CD4-positive, alpha-beta T cell (primary cell): ENCODE measurements around the gene SHROOM2. TPM values are rescaled to one million over a fixed set of nuclear protein-coding genes. Genes with fewer than 3 reads are reported as not detected.

ENCODE experiments used
- ATAC-seq: fragments of 200-7000 bp; cut with Tn5 transposase; one replicate; pipeline ENCODE4 v1.10.0; 2022; ENCODE audit warnings: mild to moderate bottlenecking; ENCODE audit not compliant: poor library complexity
- CTCF ChIA-PET: fragments of 350-600 bp; sonication (Branson Sonifier 250); formaldehyde crosslinking; loops from one replicate; lab custom pipeline; 2021; ENCODE audit warnings: antibody characterized with exemption, inconsistent platforms; lab: Charles Lee
- POLR2A ChIA-PET: fragments of 350-600 bp; sonication (Branson Sonifier 250); formaldehyde crosslinking; loops from one replicate; lab custom pipeline; 2021; ENCODE audit warnings: antibody characterized with exemption, inconsistent platforms; lab: Charles Lee
- DNase-seq, 14 experiments: peaks; one replicate each; pipeline ENCODE4 v3.0.0-alpha.2; 2013 to 2020; ENCODE audit warnings: mixed read lengths in 2 of 14
- H3K27ac ChIP-seq, 2 donors: one replicate each; pipeline versions ENCODE4 v1.5.1 to v1.7.0; 2013; ENCODE audit warnings: low read length in 2 of 2, low read depth in 1 of 2, mild to moderate bottlenecking in 1 of 2
- H3K27me3 ChIP-seq, 2 experiments: 1 replicate in 1 of 2; 2 replicates in 1 of 2; pipeline versions ENCODE4 v1.6.1 to v1.7.0; 2013; ENCODE audit warnings: low read length in 2 of 2, control low read depth in 1 of 2, mild to moderate bottlenecking in 1 of 2, moderate library complexity in 1 of 2; ENCODE audit not compliant: insufficient read depth in 2 of 2, control insufficient read depth in 1 of 2
- H3K36me3 ChIP-seq: one replicate; pipeline ENCODE4 v1.6.1; 2013; ENCODE audit warnings: low read length, control low read depth; ENCODE audit not compliant: insufficient read depth
- H3K4me1 ChIP-seq: one replicate; pipeline ENCODE4 v1.6.1; 2013; ENCODE audit warnings: low read length, control low read depth; ENCODE audit not compliant: insufficient read depth
- H3K4me3 ChIP-seq: one replicate; pipeline ENCODE4 v1.5.1; 2013; ENCODE audit warnings: mild to moderate bottlenecking, low read length, moderate library complexity
- H3K9me3 ChIP-seq, 2 experiments: 1 replicate in 1 of 2; 2 replicates in 1 of 2; pipeline versions ENCODE4 v1.6.1 to v1.7.0; 2013; ENCODE audit warnings: low read length in 2 of 2, mild to moderate bottlenecking in 2 of 2, control low read depth in 1 of 2, moderate library complexity in 1 of 2; ENCODE audit not compliant: control insufficient read depth in 1 of 2, insufficient read depth in 1 of 2
- H3K27ac Mint-ChIP-seq: one replicate; pipeline ENCODE4 v1.8.0; 2020; ENCODE audit warnings: mixed read lengths
- H3K27me3 Mint-ChIP-seq: one replicate; pipeline ENCODE4 v1.8.0; 2021; ENCODE audit warnings: mixed read lengths
- H3K36me3 Mint-ChIP-seq: one replicate; pipeline ENCODE4 v1.8.0; 2021; ENCODE audit warnings: low read depth, mixed read lengths
- H3K4me1 Mint-ChIP-seq: one replicate; pipeline ENCODE4 v1.8.0; 2021; ENCODE audit warnings: low read depth, mixed read lengths
- H3K4me3 Mint-ChIP-seq: one replicate; pipeline ENCODE4 v1.8.0; 2020; ENCODE audit warnings: mild to moderate bottlenecking, mixed read lengths
- H3K9me3 Mint-ChIP-seq: one replicate; pipeline ENCODE4 v1.8.0; 2020; ENCODE audit warnings: mixed read lengths
- CTCF ChIP-seq: fragments of 200-600 bp; IDR thresholded peaks from one replicate; pipeline ENCODE4 v1.8.0; 2022; ENCODE audit warnings: antibody characterized with exemption, mild to moderate bottlenecking
- intact Hi-C, 2 experiments: fragments of 100-400 bp; cut with DNase I in 1 of 2; cut with micrococcal nuclease in 1 of 2; formaldehyde crosslinking; loops; one replicate each; pipeline versions ENCODE4 v1.15.1 to v1.9.0; 2023 to 2025; cut with DNase I, micrococcal nuclease
- total RNA-seq, 174 experiments: library from RNA in 2 of 174; stranded (reverse) in 2 of 174; gene quantifications; one replicate each; pipeline ENCODE4 v1.2.3 and lab custom pipeline; 2021 to 2026

SHROOM2 gene
- total RNA-seq, 2 experiments from 2014 or later = not detected

- Mint-ChIP-seq H3K27me3 (peaks cover 16% of the 10 kb centered on the region), H3K4me3 (no peak overlapping the region), H3K36me3 (no peaks in the 10 kb centered on the region), H3K9me3 (no peaks in the 10 kb centered on the region), H3K4me1 (no peaks in the 10 kb centered on the region), H3K27ac (no peak overlapping the region)
- intact Hi-C loops = no loop called here
- TF ChIP-seq CTCF = no peak
- H3K36me3 ChIP-seq = no peaks in the 10 kb centered on the region
- ChIA-PET POLR2A (no interaction called here), CTCF (no interaction called here)
- H3K9me3 ChIP-seq = no peaks in the 10 kb centered on the region
- H3K27me3 ChIP-seq = peaks cover 4% of the 10 kb centered on the region in 2 experiments
- DNase-seq (no peak), ATAC-seq (no peak)
- H3K27ac ChIP-seq = no peak overlapping the region
- no peaks in the 10 kb centered on the region for H3K4me1 ChIP-seq
- H3K4me3 ChIP-seq = no peak overlapping the region
Measured at GRCh38 chrX:9770319-9770718, 15.9 kb upstream of the SHROOM2 start.

DNA sequence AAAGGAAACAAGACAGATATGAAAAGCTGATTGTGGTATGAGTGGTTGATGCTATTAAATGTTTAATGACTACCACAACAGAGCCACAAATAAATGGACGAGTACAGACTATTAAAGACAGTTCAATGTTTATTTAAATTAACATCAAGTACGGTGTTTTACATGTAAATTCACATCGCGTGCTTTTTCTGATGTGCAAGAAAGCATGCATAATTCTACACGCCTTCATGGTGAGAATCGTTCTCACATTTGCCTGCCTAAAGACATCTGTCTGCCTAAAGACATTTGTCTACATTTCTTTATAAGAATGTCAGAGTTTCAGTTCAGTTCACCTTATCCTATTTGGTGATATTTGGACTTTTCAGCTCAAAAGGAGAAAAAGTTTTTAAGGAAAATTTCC, 13.3 kb upstream of the SHROOM2 start:
- Mint-ChIP-seq H3K36me3 (no peaks in the 10 kb centered on the region), H3K27me3 (peaks cover 16% of the 10 kb centered on the region), H3K4me3 (no peak overlapping the region), H3K27ac (no peak overlapping the region), H3K9me3 (no peaks in the 10 kb centered on the region), H3K4me1 (no peaks in the 10 kb centered on the region)
- CTCF ChIA-PET = no interaction called here
- H3K36me3 ChIP-seq = no peaks in the 10 kb centered on the region
- POLR2A ChIA-PET = no interaction called here
- DNase-seq (no peak), ATAC-seq (no peak)
- no peak for TF ChIP-seq CTCF
- no peaks in the 10 kb centered on the region for H3K4me1 ChIP-seq
- no peak overlapping the region for H3K4me3 ChIP-seq
- no peak overlapping the region for H3K27ac ChIP-seq
- no peaks in the 10 kb centered on the region for H3K9me3 ChIP-seq
- H3K27me3 ChIP-seq = peaks cover 4 to 6% of the 10 kb centered on the region in 2 experiments
- intact Hi-C loops = no loop called here

DNA sequence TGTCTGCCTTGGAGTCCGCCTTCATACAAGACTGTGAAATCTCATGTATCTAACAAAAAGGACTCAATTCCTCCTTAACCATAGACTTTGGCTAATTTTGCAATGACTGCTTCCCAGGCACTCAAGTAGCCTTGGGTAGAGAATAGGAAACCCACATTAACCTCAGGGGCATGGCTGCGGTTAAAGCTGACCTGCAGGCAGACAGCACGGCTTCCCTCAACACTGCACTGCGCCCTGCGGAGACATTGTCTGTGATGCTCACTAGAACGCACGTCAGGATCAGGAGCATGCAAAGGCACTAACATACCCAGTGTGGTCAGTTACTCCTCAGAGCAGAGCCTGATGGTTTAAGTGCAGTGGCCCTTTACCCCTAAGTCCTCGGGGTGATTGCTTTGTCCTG, 10.3 kb upstream of the SHROOM2 start:
- peaks cover 11% of the 10 kb centered on the region for H3K27me3 Mint-ChIP-seq
- no peak overlapping the region for H3K4me3 ChIP-seq
- no peaks in the 10 kb centered on the region for H3K4me1 Mint-ChIP-seq
- H3K36me3 Mint-ChIP-seq = no peaks in the 10 kb centered on the region
- CTCF ChIA-PET = no interaction called here
- no peaks in the 10 kb centered on the region for H3K4me1 ChIP-seq
- H3K27me3 ChIP-seq = peaks cover under 1 to 6% of the 10 kb centered on the region in 2 experiments
- intact Hi-C loops = no loop called here
- no peak for TF ChIP-seq CTCF
- no peak overlapping the region for H3K27ac Mint-ChIP-seq
- POLR2A ChIA-PET = interaction anchor here (0.5 kb wide), 1 partner anchor 12 kb away, joined by 4 read pairs; no protein-coding TSS in a partner anchor
- no peak for DNase-seq
- H3K9me3 ChIP-seq = no peaks in the 10 kb centered on the region
- H3K4me3 Mint-ChIP-seq = no peak overlapping the region
- ATAC-seq = no peak
- no peak overlapping the region for H3K27ac ChIP-seq
- H3K9me3 Mint-ChIP-seq = no peaks in the 10 kb centered on the region
- no peaks in the 10 kb centered on the region for H3K36me3 ChIP-seq
